ENCODE results near the gene SH3PXD2A.

Gene SH3PXD2A

GRCh38 chr10:103770139-103770538, 85.2 kb downstream of the SH3PXD2A start:
- WGBS (ENCODE audit: extremely low coverage, insufficient coverage, insufficient read length), result no CpG with 5 or more reads among the region's 2 CpGs

GRCh38 chr10:103769176-103769575, 86.2 kb downstream of the SH3PXD2A start:
- H3K27ac ChIP-seq (ENCODE audit: low read depth, low read length), result no peak overlapping the region
- H3K4me3 ChIP-seq (ENCODE audit: low read depth, low read length), result no peak overlapping the region
- peaks cover 10% of the 10 kb centered on the region for H3K79me1 ChIP-seq (ENCODE audit: low read length)
- H3K4me2 ChIP-seq (ENCODE audit: low read length), result no peak overlapping the region
- H2BK120ac ChIP-seq (ENCODE audit: insufficient read depth, low read length, poor library complexity), result no peak overlapping the region
- no peak overlapping the region for H2BK5ac ChIP-seq (ENCODE audit: low read depth, low read length, poor library complexity)
- H3K27me3 ChIP-seq (ENCODE audit: insufficient read depth, low read length), result no peaks in the 10 kb centered on the region
- H3K23ac ChIP-seq (ENCODE audit: low read length), result no peak overlapping the region
- H4K12ac ChIP-seq (ENCODE audit: low read depth, low read length), result no peak overlapping the region
- H4K91ac ChIP-seq (ENCODE audit: low read depth, low read length), result no peak overlapping the region
- H3K4me1 ChIP-seq (ENCODE audit: control insufficient read depth in 1 of 2, insufficient read depth in 2 of 2, low read length in 2 of 2), result peaks cover 28 to 30% of the 10 kb centered on the region in 2 experiments
- H3K36me3 ChIP-seq (ENCODE audit: control insufficient read depth in 1 of 2, insufficient read depth in 2 of 2, low read length in 2 of 2), result no peaks in the 10 kb centered on the region
- H4K8ac ChIP-seq (ENCODE audit: low read depth, low read length), result no peak overlapping the region
- no peaks in the 10 kb centered on the region for H3K9me3 ChIP-seq (ENCODE audit: insufficient read depth, low read depth, low read length)
- no peaks in the 10 kb centered on the region for H3K79me2 ChIP-seq (ENCODE audit: control insufficient read depth, insufficient read depth, low read length, poor library complexity)
- no peak overlapping the region for H3K14ac ChIP-seq (ENCODE audit: low read length)
- no CpG with 5 or more reads among the region's 10 CpGs for WGBS (ENCODE audit: extremely low coverage, insufficient coverage, insufficient read length)
- no peak overlapping the region for H3K9ac ChIP-seq (ENCODE audit: low read length)
- no peak overlapping the region for H3K4ac ChIP-seq (ENCODE audit: low read depth, low read length)
- no peak overlapping the region for H2AK5ac ChIP-seq (ENCODE audit: low read length)
- no peak overlapping the region for H3K18ac ChIP-seq (ENCODE audit: low read length)
- H2AFZ ChIP-seq (ENCODE audit: insufficient read depth, low read length, poor library complexity), result no peak overlapping the region
- H2BK12ac ChIP-seq (ENCODE audit: low read length), result no peak overlapping the region
- DNase-seq, result no peak

More at GRCh38 chr10:103770139-103770538, 85.2 kb downstream of the SH3PXD2A start:
- H3K14ac ChIP-seq (ENCODE audit: low read length), result no peak overlapping the region
- no peak for DNase-seq
- no peak overlapping the region for H4K12ac ChIP-seq (ENCODE audit: low read depth, low read length)
- no peak overlapping the region for H2BK12ac ChIP-seq (ENCODE audit: low read length)
- H3K27me3 ChIP-seq (ENCODE audit: insufficient read depth, low read length), result no peaks in the 10 kb centered on the region
- H3K4me3 ChIP-seq (ENCODE audit: low read depth, low read length), result no peak overlapping the region
- H3K9ac ChIP-seq (ENCODE audit: low read length), result no peak overlapping the region
- H3K4me1 ChIP-seq (ENCODE audit: control insufficient read depth in 1 of 2, insufficient read depth in 2 of 2, low read length in 2 of 2), result peaks cover 26 to 29% of the 10 kb centered on the region in 2 experiments
- H3K27ac ChIP-seq (ENCODE audit: low read depth, low read length), result no peak overlapping the region
- no peaks in the 10 kb centered on the region for H3K36me3 ChIP-seq (ENCODE audit: control insufficient read depth in 1 of 2, insufficient read depth in 2 of 2, low read length in 2 of 2)
- H4K91ac ChIP-seq (ENCODE audit: low read depth, low read length), result no peak overlapping the region
- peaks cover 10% of the 10 kb centered on the region for H3K79me1 ChIP-seq (ENCODE audit: low read length)
- H3K9me3 ChIP-seq (ENCODE audit: insufficient read depth, low read depth, low read length), result no peaks in the 10 kb centered on the region
- H3K18ac ChIP-seq (ENCODE audit: low read length), result no peak overlapping the region
- no peak overlapping the region for H3K4me2 ChIP-seq (ENCODE audit: low read length)
- no peak overlapping the region for H3K23ac ChIP-seq (ENCODE audit: low read length)
- no peak overlapping the region for H2AK5ac ChIP-seq (ENCODE audit: low read length)
- no peak overlapping the region for H2BK120ac ChIP-seq (ENCODE audit: insufficient read depth, low read length, poor library complexity)
- H4K8ac ChIP-seq (ENCODE audit: low read depth, low read length), result no peak overlapping the region
- no peak overlapping the region for H2AFZ ChIP-seq (ENCODE audit: insufficient read depth, low read length, poor library complexity)
- H3K4ac ChIP-seq (ENCODE audit: low read depth, low read length), result no peak overlapping the region
- no peak overlapping the region for H2BK5ac ChIP-seq (ENCODE audit: low read depth, low read length, poor library complexity)
- H3K79me2 ChIP-seq (ENCODE audit: control insufficient read depth, insufficient read depth, low read length, poor library complexity), result no peaks in the 10 kb centered on the region

GRCh38 chr10:103768345-103768744, 87.0 kb downstream of the SH3PXD2A start:
- H3K4me1 ChIP-seq (ENCODE audit: control insufficient read depth in 1 of 2, insufficient read depth in 2 of 2, low read length in 2 of 2), result peaks cover 32 to 34% of the 10 kb centered on the region in 2 experiments
- no peak overlapping the region for H4K12ac ChIP-seq (ENCODE audit: low read depth, low read length)
- no peak overlapping the region for H3K4me3 ChIP-seq (ENCODE audit: low read depth, low read length)
- H3K4ac ChIP-seq (ENCODE audit: low read depth, low read length), result peak overlapping the region; percentile 12
- H4K91ac ChIP-seq (ENCODE audit: low read depth, low read length), result peak overlapping the region; percentile 48
- H3K36me3 ChIP-seq (ENCODE audit: control insufficient read depth in 1 of 2, insufficient read depth in 2 of 2, low read length in 2 of 2), result no peaks in the 10 kb centered on the region
- no CpG with 5 or more reads among the region's 11 CpGs for WGBS (ENCODE audit: extremely low coverage, insufficient coverage, insufficient read length)
- no peak overlapping the region for H3K23ac ChIP-seq (ENCODE audit: low read length)
- peak overlapping the region; percentile 38 for H3K14ac ChIP-seq (ENCODE audit: low read length)
- no peak overlapping the region for H3K4me2 ChIP-seq (ENCODE audit: low read length)
- no peaks in the 10 kb centered on the region for H3K79me2 ChIP-seq (ENCODE audit: control insufficient read depth, insufficient read depth, low read length, poor library complexity)
- H3K79me1 ChIP-seq (ENCODE audit: low read length), result peaks cover 10% of the 10 kb centered on the region
- DNase-seq, result no peak
- H2BK12ac ChIP-seq (ENCODE audit: low read length), result no peak overlapping the region
- no peaks in the 10 kb centered on the region for H3K9me3 ChIP-seq (ENCODE audit: insufficient read depth, low read depth, low read length)
- H3K27me3 ChIP-seq (ENCODE audit: insufficient read depth, low read length), result no peaks in the 10 kb centered on the region
- H3K27ac ChIP-seq (ENCODE audit: low read depth, low read length), result no peak overlapping the region
- peak overlapping the region; percentile 35 for H4K8ac ChIP-seq (ENCODE audit: low read depth, low read length)
- H2AK5ac ChIP-seq (ENCODE audit: low read length), result no peak overlapping the region
- peak overlapping the region; percentile 55 for H3K18ac ChIP-seq (ENCODE audit: low read length)
- no peak overlapping the region for H3K9ac ChIP-seq (ENCODE audit: low read length)
- peak overlapping the region; percentile 11 for H2AFZ ChIP-seq (ENCODE audit: insufficient read depth, low read length, poor library complexity)
- no peak overlapping the region for H2BK5ac ChIP-seq (ENCODE audit: low read depth, low read length, poor library complexity)
- H2BK120ac ChIP-seq (ENCODE audit: insufficient read depth, low read length, poor library complexity), result no peak overlapping the region

GRCh38 chr10:103767756-103768155, 87.6 kb downstream of the SH3PXD2A start:
- Histone ChIP-seq H3K18ac (ENCODE audit: low read length) (no peak overlapping the region), H4K12ac (ENCODE audit: low read depth, low read length) (no peak overlapping the region), H4K8ac (ENCODE audit: low read depth, low read length) (peak overlapping the region; percentile 35), H3K27ac (ENCODE audit: low read depth, low read length) (no peak overlapping the region), H3K79me1 (ENCODE audit: low read length) (peaks cover 10% of the 10 kb centered on the region), H3K4me1 (ENCODE audit: control insufficient read depth in 1 of 2, insufficient read depth in 2 of 2, low read length in 2 of 2) (peaks cover 35% of the 10 kb centered on the region in 2 experiments), H3K36me3 (ENCODE audit: control insufficient read depth in 1 of 2, insufficient read depth in 2 of 2, low read length in 2 of 2) (no peaks in the 10 kb centered on the region), H3K79me2 (ENCODE audit: control insufficient read depth, insufficient read depth, low read length, poor library complexity) (no peaks in the 10 kb centered on the region), H2BK120ac (ENCODE audit: insufficient read depth, low read length, poor library complexity) (no peak overlapping the region), H3K9ac (ENCODE audit: low read length) (no peak overlapping the region), H2BK5ac (ENCODE audit: low read depth, low read length, poor library complexity) (no peak overlapping the region), H3K27me3 (ENCODE audit: insufficient read depth, low read length) (no peaks in the 10 kb centered on the region), H3K4me2 (ENCODE audit: low read length) (no peak overlapping the region), H3K9me3 (ENCODE audit: insufficient read depth, low read depth, low read length) (no peaks in the 10 kb centered on the region), H3K4ac (ENCODE audit: low read depth, low read length) (no peak overlapping the region), H3K23ac (ENCODE audit: low read length) (no peak overlapping the region), H2AK5ac (ENCODE audit: low read length) (no peak overlapping the region), H4K91ac (ENCODE audit: low read depth, low read length) (no peak overlapping the region), H3K14ac (ENCODE audit: low read length) (no peak overlapping the region), H3K4me3 (ENCODE audit: low read depth, low read length) (no peak overlapping the region), H2BK12ac (ENCODE audit: low read length) (no peak overlapping the region), H2AFZ (ENCODE audit: insufficient read depth, low read length, poor library complexity) (no peak overlapping the region)
- DNase-seq, result no peak
- no CpG with 5 or more reads among the region's 1 CpG for WGBS (ENCODE audit: extremely low coverage, insufficient coverage, insufficient read length)

Measured in trophoblast cell (in vitro differentiated cells and primary cell).